Nephron (organoid): Measurements from ENCODE around the gene CCBE1.
"Not testable (repeated sequence)": the region's sequence is repeated elsewhere in the genome, so short reads cannot be mapped to it uniquely, and the experiment has no call there.

ENCODE experiments used
- H3K27ac Mint-ChIP-seq, 3 experiments: 2 replicates each; pipeline ENCODE4 v1.8.0; 2020; ENCODE audit warnings: mixed read lengths in 3 of 3, mild to moderate bottlenecking in 2 of 3, moderate library complexity in 1 of 3
- H3K27me3 Mint-ChIP-seq: 2 replicates; pipeline ENCODE4 v1.8.0; 2021; ENCODE audit warnings: low read depth, mild to moderate bottlenecking, moderate library complexity, mixed read lengths
- H3K36me3 Mint-ChIP-seq: 2 replicates; pipeline ENCODE4 v1.8.0; 2020; ENCODE audit warnings: low read depth, mixed read lengths
- H3K4me1 Mint-ChIP-seq: 2 replicates; pipeline ENCODE4 v1.8.0; 2020; ENCODE audit warnings: mixed read lengths
- H3K4me3 Mint-ChIP-seq, 3 experiments: 2 replicates each; pipeline ENCODE4 v1.8.0; 2020; ENCODE audit warnings: mild to moderate bottlenecking in 3 of 3, mixed read lengths in 3 of 3, moderate library complexity in 2 of 3
- H3K9me3 Mint-ChIP-seq: 2 replicates; pipeline ENCODE4 v1.8.0; 2020; ENCODE audit warnings: mixed read lengths
- TF ChIP-seq, protein P1 (sequence below), 3 experiments: fragments of 200-600 bp; sonication (generic); IDR thresholded peaks; one replicate each; pipeline ENCODE4 v1.5.0; 2021; ENCODE audit warnings: antibody characterized with exemption in 3 of 3; ENCODE audit not compliant: unreplicated experiment in 3 of 3

The CCBE1 gene

DNA sequence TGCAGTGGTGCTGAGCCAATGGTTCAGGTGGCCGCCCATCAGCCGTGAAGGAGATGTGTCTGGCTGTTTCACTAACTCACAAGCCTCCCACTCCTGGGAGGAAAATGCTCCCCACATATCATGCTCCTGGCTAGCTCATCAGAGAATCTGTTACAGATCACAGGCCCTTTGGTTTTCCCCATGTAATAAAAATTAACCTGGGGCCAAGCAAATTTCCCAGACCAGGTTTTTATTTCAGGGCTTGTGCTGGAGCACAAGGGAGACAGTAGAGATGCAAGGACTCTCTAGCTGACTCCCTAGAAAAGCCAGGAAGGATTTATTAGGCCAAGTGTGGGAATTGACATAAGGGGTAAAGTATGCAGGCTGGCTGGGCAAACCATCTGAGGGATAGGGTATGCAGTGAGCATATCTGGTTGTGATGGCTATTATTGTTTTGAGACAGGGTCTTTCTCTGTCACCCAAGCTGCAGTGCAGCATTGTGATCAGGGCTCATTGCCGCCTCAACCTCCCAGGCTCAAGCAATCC lies 40.6 kb upstream of the CCBE1 start:
- peaks cover 2% of the 10 kb centered on the region for H3K9me3 Mint-ChIP-seq
- no peaks in the 10 kb centered on the region for H3K27me3 Mint-ChIP-seq
- H3K4me1 Mint-ChIP-seq = no peaks in the 10 kb centered on the region
- TF ChIP-seq, protein P1, sequence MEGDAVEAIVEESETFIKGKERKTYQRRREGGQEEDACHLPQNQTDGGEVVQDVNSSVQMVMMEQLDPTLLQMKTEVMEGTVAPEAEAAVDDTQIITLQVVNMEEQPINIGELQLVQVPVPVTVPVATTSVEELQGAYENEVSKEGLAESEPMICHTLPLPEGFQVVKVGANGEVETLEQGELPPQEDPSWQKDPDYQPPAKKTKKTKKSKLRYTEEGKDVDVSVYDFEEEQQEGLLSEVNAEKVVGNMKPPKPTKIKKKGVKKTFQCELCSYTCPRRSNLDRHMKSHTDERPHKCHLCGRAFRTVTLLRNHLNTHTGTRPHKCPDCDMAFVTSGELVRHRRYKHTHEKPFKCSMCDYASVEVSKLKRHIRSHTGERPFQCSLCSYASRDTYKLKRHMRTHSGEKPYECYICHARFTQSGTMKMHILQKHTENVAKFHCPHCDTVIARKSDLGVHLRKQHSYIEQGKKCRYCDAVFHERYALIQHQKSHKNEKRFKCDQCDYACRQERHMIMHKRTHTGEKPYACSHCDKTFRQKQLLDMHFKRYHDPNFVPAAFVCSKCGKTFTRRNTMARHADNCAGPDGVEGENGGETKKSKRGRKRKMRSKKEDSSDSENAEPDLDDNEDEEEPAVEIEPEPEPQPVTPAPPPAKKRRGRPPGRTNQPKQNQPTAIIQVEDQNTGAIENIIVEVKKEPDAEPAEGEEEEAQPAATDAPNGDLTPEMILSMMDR (IDR thresholded peaks at IDR 0.05; ENCODE audit: unreplicated experiment in 3 of 3) = no peak
- no peak overlapping the region for H3K4me3 Mint-ChIP-seq
- no peaks in the 10 kb centered on the region for H3K36me3 Mint-ChIP-seq
- H3K27ac Mint-ChIP-seq = no peak overlapping the region

- not testable (repeated sequence) for H3K36me3 Mint-ChIP-seq, H3K27ac Mint-ChIP-seq, H3K4me1 Mint-ChIP-seq, H3K4me3 Mint-ChIP-seq, H3K9me3 Mint-ChIP-seq, H3K27me3 Mint-ChIP-seq
Measured at GRCh38 chr18:59737335-59737734, 40.1 kb upstream of the CCBE1 start.

DNA sequence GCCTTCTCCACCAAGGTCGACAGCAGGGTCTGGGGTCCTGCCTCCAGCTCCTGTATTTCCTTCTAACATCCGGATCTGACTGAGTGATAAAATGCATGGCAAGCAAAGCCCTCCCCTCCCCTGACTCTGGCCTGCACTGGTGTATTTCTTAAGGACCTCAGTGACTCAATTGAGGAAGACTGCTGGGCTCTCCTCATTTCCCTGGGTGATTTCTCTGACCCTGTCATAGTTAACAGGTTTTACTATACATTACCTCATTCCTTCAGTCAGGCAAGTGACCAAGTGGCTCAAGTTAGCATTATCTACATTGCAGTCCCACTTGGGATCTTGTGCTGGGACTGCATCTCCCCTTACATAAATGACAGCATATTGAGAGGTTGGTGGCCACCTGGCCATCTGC lies 38.8 kb upstream of the CCBE1 start:
- H3K4me3 Mint-ChIP-seq = no peak overlapping the region
- TF ChIP-seq, protein P1 (IDR thresholded peaks at IDR 0.05; ENCODE audit: unreplicated experiment in 3 of 3) = no peak
- H3K4me1 Mint-ChIP-seq = no peaks in the 10 kb centered on the region
- peaks cover 1% of the 10 kb centered on the region for H3K27me3 Mint-ChIP-seq
- H3K27ac Mint-ChIP-seq = peak overlapping the region in 1 of 3 experiments; percentile 9
- H3K9me3 Mint-ChIP-seq = peaks cover 2% of the 10 kb centered on the region
- H3K36me3 Mint-ChIP-seq = no peaks in the 10 kb centered on the region

- H3K27ac Mint-ChIP-seq = no peak overlapping the region
- H3K27me3 Mint-ChIP-seq = peaks cover 4% of the 10 kb centered on the region
- H3K4me1 Mint-ChIP-seq = no peaks in the 10 kb centered on the region
- H3K36me3 Mint-ChIP-seq = no peaks in the 10 kb centered on the region
- no peak overlapping the region for H3K4me3 Mint-ChIP-seq
- peaks cover 2% of the 10 kb centered on the region for H3K9me3 Mint-ChIP-seq
- TF ChIP-seq, protein P1 (IDR thresholded peaks at IDR 0.05; ENCODE audit: unreplicated experiment in 3 of 3) = no peak
Measured at GRCh38 chr18:59735269-59735860, 38.1 kb upstream of the CCBE1 start.

DNA sequence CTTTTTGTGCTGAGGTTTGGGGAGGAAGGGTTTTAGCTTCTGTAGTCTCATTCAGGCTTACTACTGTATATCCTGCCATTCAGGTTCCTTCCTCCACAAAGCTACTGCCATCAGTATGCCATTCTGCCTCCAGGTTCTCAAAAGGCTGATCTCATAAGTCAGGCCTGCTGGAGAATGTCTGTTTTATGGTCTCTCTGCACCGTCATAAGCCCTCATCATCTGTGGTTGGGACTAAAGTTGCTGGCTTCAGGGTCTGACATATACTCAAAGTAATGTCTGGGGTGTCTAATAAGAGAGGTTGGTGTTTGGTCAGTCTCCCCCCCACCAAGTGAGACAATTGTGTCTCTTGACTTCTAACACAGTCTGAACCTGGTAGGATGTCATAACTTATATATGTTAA lies 36.2 kb upstream of the CCBE1 start:
- Mint-ChIP-seq H3K27ac (no peak overlapping the region), H3K36me3 (no peaks in the 10 kb centered on the region), H3K9me3 (peaks cover 3% of the 10 kb centered on the region), H3K4me1 (no peaks in the 10 kb centered on the region), H3K4me3 (no peak overlapping the region), H3K27me3 (peaks cover 4% of the 10 kb centered on the region)
- TF ChIP-seq, protein P1 (IDR thresholded peaks at IDR 0.05; ENCODE audit: unreplicated experiment in 3 of 3) = no peak

GRCh38 chr18:59730896-59731295 lies 33.7 kb upstream of the CCBE1 start:
- Mint-ChIP-seq H3K4me1 (no peaks in the 10 kb centered on the region), H3K9me3 (peaks cover 3% of the 10 kb centered on the region), H3K27me3 (peaks cover 7% of the 10 kb centered on the region), H3K36me3 (no peaks in the 10 kb centered on the region), H3K27ac (no peak overlapping the region), H3K4me3 (no peak overlapping the region)
- TF ChIP-seq, protein P1 (IDR thresholded peaks at IDR 0.05; ENCODE audit: unreplicated experiment in 3 of 3) = no peak
